Lung microvascular endothelial cell (primary cell): ENCODE results near the gene ABL1. TPM values are rescaled to one million over a fixed set of nuclear protein-coding genes. Genes with fewer than 3 reads are reported as not detected.
"Not testable (repeated sequence)": the region's sequence is repeated elsewhere in the genome, so short reads cannot be mapped to it uniquely, and the experiment has no call there.

ENCODE experiments used
- DNase-seq, 2 donors: peaks; one replicate each; pipeline versions ENCODE4 v3.0.0 to v3.0.0-alpha.2; 2010; ENCODE audit warnings: low read depth in 2 of 2
- total RNA-seq: library from RNA; depleted of rRNA; stranded (reverse); fragments of >200 nt; gene quantifications from 2 replicates; pipeline ENCODE4 v1.2.1, GENCODE V29; 2014

Gene ABL1
- total RNA-seq, 1 donor from 2014 or later = 20.4 TPM

DNA sequence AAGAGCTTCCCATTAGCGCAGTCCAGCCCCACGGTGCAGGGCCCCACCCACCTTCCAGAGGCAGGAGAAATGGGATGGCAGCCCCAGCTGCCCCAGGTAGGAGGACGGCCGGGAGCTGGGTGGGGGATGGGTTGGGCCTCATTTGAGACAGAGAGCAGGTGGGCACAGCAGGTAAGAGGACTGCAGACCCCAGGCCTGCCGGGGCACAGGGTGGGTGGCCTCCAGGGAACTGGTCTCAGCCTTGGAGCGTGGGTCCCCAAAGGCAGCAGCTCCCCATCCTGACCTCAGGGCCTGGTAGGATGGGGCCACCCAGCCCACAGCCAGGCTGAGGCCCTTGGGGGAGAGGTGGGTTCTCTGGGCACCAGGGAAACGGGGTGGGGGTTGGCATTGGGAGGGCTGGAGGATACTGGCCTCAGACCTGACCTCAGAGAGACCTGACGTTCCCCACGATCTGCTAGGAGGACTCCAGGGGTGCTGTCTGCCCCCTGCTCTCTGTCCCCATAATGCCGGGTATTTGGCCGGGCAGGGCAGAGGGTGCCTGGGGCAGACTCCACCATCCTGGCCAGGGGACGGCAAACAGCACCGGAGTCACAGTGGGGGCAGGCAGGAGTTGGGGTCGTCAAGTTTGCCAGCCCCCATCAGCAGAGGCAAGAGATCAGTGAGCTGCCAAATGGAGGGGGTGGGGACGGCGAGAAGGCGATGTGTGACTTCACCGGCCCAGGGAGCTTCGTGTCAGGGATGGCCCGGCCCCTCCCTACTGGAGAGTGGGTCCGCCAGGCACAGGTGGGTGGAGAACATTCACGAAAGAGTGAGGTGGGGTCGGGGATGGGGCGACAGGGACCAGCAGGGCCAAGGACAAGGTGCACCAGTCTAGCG lies 68.4 kb downstream of the ABL1 start:
- DNase-seq = no peak

DNA sequence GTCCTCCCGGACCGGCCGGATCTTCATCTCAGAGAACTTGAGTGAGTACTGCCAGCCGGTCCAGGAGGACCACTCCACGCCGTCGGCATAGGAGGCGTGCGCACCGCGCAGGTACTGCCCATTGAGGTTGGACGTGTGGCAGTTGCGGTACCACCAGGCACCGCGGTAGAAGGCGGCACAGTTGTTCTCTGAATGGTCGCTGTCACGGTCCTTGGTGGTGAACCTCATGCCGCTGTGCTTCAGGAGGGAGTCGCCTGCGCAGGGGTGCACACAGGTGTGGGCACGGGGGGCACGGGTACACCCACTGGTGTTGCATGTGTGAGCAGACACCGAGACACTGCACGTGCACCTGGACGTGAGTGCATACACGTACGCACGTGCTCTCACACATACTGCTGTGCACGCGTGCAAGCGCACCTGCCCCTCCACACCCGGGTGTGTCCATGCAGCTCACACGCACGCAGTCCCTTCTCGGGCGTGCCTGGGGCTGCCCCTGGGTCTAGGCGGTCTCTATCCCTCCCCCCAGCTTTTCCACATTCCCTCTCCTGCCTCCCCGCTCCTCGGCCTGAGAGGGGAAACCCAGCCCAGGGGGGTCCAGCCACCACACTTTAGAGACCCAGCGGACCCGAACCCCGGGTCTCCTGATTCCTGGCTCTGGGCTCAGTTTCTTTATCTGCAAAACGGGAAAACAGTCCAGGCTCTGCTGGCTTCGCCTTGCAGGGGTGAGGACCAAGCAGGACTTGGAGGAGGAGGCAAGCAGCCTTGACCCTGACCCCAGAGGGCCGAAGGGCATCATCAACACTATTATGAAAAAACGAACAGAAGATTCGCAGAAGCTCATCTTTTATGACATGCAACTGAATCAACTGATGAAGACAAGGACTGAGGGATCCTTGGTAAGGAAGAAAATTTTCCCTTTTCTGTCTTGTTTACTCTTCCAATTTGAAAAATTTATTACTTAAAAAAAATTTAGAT lies 69.3 kb downstream of the ABL1 start:
- DNase-seq = no peak

DNA sequence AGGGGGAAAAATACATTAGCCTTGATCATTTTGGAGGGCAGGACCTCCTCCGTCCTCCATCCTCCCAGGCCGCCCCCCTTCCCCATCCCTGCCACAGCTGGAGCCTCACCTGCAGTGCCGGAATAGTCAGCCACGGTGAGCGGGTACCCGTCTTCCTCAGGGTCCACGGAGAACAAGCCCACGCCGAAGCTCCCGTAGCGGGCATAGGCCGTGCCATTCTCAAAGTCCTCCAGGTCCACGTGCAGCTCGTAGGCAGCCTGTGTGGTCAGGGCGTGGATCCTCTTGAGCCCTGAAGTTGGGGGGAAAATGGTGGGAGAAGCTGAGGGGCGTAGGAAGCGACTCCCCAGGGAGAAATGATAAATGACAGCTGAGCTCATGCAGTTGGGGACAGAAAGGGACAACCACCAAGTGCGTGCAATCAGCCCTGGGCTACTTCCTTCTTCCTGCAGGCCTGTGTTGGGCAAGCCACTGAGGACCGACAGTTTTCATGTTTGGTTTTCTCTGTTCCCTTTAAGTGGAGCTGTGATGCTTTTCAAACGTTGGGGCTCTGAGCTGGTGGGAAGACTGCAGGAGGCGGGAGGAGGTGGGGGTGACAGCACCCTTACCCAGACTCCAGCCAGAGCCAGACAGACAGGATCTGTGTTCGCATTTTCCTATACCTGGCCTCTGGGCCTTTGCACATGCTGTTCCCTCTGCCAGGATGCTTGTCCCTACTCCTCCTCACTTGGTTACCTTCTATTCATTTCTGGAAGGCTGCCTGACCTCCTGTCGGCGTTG lies 70.3 kb downstream of the ABL1 start:
- no peak for DNase-seq

DNA sequence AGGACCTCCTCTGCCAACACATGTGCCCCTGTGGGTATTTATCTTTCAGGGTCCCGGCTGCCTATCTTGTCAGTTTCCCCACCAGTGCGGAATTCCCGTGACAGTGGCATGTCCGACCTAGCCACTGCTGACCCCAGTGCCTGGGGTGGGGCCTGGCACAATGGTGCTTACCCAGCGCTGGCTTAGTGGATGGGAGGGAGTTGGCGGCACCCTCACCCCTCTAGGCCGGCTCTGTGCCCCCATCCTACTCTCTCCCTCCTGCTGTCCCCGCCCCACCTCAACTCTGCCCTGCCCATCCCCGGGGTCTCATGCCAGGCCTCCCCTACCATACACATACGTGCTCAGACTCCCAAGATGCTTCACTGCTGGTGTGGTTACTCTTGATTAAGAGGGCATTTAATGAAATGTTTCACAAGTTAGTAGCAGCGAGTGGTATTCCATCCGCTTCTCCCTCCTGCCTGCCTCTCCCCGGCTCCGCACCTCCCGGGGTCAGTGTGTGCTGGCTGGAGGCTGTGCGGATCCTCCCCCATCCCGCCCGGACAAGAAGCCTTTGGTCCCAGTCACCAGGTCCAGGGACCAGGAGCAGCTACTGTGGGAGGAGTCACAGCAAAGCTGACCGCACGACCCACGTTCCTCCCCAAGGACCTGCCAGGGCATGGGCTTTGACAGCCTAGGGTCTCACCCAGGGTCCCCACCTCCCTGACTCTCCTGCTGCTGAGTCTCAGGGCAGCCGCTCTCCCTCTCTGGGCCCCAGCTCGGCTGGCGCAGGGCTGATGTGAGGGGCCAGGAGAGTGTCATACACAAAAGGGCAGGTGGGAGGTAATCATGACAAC lies 71.1 kb downstream of the ABL1 start:
- DNase-seq = no peak

DNA sequence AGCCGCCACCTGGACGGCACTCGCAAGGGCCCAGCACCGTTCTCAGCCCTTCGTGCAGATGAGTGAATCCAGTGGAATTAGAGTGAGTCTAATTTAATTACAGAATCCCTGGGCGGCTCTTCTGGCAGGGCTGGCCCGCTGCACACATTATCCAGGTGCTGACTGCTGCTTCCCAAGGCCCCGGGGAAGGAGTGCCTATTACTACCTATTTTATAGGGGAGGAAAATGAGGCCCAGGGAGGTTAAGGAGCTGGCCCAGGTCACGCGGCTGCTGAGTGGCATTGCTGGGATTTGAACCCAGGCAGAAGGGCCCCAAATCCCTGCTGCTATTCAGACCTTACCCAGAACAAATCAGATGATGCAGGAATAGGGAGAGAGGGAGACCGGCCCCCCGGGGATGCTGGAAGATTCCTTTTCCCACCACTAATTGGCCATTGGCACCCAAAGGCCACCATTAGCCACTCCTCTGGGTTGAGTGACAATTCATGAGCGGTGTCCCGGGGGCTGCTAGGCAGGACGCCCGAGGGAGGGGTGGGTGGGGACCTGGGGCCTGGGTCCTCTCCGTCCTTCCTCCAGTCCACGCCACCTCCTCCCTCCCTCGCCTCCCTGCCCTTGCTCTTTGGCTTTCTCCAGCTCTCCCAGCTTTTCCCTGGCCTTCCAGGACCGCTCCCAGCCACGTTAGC lies 71.8 kb downstream of the ABL1 start:
- DNase-seq = no peak

DNA sequence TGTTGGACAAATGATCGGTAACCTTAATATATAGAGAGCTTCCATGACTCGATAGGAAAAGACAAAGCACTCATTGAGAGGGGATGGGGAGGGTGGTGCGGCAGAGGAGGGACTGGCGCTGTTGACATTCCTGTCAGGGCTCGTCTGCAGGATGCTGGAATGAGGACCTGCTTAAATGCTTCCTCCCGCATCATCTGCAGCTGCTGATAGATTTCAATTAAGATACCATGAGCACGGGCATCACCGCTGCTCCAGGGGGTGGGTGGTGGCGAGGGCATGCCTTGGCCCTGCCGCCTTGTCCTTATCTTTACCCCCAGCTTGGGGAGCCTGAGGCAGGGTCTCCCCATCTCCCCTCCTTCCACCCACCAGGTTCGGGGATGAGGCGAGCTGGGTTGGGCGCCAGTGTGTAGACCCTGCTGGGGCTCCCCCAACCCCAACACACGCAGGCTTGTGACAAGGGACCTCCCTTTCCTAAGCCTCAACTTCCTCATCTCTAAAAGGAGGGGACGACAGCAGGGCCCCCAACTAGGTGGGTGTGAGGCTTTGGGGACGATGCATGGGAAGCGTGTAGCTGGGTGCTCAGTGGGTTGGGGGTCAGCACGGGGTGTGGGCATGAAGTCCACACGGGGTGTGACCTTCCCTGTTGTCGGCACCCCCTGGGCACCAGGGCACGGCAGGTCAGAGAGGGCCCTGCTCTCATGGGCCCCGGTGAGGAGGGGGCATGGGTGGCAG lies 73.3 kb downstream of the ABL1 start:
- DNase-seq = no peak

DNA sequence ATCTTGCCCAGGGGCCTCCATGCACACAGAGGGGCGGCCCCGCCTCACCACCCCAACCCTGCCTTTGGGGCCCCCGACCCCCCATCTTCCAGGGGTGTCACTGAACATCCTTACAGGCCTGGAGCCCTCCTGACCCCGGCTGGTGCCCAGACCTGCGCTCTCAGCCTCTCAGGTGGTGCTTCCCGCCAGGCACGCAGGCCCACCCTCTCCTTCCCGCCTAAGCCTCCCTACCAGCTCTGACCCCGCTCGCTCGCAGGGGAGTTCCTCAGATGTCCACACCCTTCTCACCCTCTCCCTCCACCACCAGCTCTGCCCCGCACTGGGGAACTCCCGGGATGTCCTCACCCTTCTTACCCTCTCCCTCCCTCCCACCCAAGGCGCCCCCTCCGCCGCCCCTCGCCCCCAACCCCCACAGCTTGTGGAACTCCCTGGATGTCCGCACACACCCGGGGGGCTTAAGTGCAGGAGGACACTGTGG lies 73.9 kb downstream of the ABL1 start:
- no peak for DNase-seq

DNA sequence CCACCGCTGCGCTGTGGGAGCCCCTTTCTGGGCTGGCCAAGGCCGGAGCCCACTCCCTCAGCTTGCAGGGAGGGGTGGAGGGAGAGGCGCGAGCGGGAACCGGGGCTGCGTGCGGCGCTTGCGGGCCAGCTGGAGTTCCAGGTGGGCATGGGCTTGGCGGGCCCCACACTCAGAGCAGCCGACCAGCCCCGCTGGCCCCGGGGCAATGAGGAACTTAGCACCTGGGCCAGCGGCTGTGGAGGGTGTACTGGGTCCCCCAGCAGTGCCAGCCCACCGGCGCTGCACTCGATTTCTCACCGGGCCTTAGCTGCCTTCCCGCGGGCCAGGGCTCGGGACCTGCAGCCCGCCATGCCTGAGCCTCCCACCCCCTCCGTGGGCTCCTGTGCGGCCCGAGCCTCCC lies 75.0 kb downstream of the ABL1 start:
- DNase-seq = not testable (repeated sequence)

DNA sequence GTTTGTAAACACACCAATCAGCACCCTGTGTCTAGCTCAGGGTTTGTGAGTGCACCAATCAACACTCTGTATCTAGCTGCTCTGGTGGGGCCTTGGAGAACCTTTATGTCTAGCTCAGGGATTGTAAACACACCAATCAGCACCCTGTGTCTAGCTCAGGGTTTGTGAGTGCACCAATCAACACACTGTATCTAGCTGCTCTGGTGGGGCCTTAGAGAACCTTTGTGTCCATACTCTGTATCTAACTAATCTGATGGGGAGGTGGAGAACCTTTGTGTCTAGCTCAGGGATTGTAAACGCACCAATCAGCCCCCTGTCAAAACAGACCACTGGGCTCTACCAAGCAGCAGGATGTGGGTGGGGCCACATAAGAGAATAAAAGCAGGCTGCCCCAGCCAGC lies 75.6 kb downstream of the ABL1 start:
- not testable (repeated sequence) for DNase-seq

DNA sequence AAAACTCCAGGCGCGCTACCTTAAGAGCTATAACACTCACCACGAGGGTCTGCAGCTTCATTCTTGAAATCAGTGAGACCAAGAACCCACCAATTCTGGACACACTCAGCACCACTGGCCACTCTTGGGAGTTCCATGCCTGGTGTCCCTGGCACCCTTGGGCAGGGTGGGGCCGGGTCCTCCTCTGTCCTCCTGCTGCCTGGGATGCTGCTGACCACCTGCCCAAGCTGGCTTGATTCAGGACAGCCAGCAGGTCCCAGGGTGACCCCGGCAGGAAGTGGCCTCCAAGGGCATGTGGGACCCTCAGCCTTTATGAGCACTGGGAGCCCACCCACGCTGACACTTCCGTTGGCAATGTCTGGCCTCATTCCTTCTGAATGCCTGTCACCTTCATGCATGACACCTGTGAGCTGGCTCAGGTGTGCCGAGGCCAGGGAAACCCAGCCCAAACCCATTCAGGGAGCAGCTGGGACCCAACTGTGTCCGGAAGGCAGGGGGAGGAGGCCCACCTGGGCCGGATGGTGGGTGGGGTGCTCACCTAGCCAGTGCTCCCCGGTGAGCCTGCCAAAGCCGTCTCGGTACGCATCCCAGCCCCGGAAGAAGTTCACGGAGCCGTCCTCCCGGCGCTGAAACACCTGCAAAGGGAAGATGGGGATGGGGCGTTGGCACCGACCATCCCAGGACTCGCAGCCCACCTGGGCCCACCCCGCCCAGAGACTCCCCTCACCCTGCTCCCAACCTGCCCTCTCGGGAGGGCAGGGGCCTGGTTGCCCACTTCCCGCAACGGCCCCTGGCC lies 76.4 kb downstream of the ABL1 start:
- no peak for DNase-seq

DNA sequence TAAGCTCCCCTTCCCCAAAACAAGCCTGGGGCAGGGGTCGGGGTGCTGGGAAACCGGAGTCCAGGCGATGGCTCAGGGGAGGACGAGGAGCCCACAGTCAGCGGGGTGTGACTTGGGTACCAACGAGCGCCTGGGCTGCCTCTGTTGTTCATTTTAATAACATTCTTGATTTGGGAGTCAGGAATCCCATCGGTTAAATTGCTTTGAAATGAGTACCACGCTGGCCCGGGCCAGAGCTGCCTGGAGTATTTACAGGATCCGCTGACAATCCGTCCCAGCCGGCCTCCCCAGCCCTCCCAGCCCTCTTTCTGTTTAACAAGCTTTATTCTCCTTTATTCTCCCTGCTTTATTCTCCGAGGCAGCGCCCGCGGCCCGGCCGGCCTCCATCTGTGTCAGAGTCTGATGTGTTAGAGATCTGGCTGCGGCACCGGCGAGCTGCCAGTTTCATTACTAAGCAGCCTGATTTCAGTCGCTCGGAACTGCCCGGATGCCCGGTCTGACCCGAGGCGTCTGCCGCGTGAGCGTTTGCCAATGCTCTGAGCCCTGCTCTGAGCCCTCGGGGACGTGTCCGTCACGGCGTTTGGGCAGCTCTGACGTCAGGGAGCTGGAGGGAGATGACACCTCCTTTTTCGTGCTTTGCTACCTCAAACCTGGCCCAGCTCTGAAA lies 78.0 kb downstream of the ABL1 start:
- DNase-seq = peak; percentile 55 to 59

DNA sequence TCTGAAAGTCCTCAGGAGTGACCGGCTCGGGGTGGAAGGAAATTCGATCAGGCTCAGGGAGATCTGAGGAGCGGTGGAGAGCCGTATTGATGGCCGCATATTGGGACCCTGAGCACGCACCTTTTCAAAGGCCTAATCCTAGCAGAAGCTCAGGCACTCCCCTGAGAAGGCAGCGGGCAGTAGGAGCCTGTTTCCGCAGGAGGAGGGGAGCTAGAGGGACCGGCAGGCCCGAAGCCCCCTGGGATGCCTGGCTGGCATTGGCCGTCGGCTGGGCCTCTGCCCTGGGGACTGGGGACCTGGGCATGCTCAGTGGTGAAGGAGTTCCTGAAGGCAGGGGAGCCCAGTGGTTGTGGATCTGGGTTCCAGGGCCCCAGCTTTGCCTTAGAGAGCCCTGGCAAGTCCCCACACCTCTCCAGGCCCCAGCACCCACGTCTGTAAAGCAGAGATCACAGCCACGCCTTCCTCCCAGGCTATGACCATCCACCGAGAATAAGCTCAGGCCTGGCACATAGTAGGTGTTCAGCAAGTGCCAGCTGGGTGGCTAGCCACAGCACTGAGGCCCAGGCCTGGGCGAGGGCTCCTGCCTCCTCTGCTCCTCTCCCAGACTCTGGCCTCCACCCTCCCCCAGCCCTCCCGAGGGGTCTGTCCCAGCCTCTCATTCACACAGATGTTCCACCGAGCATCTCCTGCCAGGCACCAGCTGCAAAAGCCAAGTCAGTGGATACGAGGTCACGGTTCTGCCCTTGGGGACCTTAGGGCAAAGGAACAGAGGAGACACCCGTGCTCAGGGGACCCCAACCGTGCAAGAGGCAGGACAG lies 78.8 kb downstream of the ABL1 start:
- no peak for DNase-seq

DNA sequence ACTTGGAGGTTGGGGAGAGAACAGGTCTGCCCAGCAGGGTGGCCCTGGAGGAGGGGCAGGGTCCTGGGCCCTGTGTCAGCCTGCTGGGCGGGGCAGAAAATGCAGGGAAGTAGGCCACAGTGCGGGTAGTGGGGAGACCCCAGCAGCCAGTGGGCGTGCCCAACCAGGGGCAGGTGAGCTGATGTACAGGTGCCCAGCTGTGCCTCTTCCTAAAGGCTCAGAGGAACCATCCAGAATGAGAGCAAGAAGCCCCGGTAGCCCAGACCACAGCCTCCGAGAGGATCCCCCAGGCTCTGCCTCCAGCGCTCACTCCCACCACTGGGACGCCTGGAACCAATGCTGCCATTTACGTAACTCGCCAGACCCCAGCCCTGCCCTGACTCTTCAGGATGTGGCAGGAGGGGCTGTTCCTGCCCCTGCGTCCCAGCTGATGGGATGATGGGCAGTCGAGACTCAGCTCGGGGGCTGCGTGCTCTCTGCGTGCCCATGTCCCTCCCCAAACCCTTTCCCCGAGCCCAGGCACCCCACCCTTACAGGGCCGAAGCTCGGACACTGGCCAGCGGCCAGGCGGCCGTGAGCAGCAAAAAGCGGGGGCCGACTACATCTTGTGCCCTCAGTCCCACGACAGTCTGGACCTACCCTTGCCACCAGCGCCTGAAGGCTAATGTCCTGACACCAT lies 79.5 kb downstream of the ABL1 start:
- DNase-seq = no peak

DNA sequence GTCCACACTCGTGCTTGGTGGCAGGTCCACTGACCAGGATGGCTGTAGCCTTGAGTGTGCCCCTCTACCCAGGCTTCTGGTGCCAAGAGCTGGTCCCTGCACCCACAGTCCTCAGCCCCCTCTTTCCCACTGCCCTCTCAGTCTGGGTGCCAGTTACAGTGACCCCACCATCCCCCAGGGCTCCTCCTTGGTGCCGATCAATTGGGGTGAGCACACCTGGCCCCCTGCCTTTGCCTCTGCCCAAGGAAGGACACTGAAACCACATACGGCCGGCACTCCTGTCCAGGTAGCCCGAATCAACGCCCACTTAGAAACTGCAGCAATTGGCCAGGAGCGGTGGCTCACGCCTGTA lies 80.0 kb downstream of the ABL1 start:
- DNase-seq = no peak

DNA sequence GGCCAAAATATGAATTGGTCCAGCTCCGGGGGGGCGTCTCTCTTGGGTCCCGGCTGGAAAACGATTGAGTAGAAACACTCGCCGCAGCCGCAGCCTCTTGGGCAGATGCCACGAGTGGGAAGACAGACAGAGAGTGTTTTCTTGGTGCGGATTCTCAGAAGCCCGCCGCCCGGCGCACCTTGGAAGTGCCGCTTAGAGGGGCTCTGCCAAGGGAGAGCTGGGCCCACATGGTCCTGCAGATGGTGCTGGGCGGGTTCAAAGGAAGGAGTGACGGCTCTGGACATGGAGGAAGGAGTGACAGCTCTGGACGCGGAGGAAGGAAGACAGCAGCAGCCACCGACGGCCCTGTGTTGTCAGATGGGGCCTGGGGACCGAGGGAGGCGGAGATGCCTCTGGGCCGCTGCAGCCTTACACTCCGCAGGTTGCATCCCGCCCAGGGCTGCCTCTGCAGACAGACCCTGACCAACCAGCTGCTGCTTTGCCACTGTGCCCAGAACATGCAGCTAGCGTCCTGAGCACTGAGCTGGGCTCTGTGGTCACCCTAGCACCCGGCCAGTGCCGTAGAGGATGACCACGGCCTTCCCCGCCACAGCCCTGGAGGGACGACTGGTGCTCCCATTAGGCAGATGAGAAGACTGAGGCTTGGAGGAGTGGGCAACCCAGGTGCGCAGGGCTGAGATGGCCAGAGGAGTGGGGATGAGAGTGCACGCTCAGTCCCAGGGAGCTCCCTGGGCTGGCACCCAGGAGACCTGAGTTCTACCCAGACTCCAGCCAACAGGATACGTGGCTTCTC lies 82.3 kb downstream of the ABL1 start:
- no peak for DNase-seq
